ENCODE data around the gene SUGCT.

Gene SUGCT

DNA sequence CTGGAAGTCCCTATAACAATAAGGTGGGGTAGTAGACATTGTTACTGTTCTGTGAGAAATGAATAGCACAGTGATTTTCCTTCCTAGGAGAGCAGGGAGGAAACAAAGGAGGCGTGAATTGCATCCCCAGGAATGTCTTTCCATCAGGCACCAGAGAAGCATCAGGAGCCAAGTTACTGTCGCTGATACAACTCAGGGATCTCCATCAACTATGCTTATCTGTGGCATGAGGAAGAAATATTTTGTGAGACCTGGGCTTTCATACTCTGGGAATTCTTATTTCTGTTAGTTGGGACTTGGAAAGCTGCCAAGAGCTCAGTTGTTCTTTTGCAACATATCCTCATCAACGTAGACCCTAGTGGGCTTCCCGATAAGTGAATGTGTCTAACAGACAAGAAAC is 622.3 kb downstream of the SUGCT start:
- no peak for DNase-seq

DNA sequence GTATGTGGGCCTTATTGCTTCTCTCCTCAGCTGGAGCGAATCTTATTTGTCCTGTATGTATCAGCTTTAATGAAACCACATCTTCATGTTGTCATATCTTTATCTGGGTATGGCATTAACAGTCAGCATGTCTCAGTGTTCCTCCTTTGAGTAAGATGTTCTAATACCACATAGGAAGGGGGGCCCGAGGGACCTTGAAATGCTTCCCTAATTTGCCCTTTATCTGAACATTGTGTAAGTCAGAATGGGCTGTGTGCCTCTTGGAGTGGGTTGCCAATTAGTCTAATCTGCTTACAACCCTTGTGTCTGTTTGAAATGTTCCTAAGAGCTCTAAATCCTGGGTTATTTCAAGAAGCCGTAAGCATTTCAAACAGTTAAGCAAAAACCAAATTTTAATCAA is 623.8 kb downstream of the SUGCT start:
- DNase-seq, result no peak

DNA sequence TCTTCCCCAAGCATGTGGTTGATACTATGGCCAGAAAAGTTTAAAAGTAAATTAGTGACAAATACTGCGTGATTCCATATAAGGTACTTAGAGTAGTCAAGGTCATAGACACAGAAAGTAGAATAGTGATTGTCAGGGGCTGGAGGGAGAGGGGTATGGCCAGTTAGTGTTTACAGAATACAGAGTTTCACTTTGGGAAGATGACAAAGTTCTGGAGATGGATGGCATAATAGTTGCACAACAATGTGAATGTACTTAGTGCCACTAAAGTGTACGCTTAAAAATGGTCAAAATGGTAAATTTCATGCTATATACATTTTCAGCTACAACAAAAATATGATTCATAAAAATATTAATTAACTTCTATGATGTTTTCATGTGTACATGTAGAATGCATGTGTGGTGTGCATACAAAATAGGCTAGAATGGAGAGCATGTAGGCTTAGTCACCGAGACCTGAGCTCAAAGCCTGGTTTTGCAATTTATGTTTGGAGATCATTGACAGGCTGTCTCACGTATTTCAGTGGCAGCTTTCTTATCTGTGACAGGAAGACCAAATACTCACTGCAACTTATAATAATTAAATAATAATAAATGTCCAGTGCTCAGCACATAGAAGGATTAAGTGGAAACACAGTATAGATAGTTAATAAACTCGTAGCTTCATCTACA is 625.6 kb downstream of the SUGCT start:
- no peak for DNase-seq

DNA sequence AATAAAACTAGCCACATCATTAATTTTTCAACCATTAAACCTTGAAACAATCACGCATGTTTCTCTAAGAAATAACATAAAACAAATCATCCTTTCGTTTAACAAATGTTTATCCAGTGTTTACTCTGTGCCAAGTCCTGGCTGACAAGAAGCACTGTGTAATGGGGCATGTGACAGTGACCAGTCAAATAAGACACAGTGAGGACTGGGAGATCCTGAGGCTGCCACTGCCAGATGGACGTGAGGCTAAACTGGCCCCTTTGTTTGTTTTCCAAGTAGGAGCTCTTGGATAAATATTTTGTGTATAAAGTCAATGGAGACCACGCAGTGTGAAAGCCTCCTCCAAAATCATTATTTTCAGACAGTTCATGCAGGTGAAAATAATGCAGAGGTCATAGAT is 626.2 kb downstream of the SUGCT start:
- no peak for DNase-seq

DNA sequence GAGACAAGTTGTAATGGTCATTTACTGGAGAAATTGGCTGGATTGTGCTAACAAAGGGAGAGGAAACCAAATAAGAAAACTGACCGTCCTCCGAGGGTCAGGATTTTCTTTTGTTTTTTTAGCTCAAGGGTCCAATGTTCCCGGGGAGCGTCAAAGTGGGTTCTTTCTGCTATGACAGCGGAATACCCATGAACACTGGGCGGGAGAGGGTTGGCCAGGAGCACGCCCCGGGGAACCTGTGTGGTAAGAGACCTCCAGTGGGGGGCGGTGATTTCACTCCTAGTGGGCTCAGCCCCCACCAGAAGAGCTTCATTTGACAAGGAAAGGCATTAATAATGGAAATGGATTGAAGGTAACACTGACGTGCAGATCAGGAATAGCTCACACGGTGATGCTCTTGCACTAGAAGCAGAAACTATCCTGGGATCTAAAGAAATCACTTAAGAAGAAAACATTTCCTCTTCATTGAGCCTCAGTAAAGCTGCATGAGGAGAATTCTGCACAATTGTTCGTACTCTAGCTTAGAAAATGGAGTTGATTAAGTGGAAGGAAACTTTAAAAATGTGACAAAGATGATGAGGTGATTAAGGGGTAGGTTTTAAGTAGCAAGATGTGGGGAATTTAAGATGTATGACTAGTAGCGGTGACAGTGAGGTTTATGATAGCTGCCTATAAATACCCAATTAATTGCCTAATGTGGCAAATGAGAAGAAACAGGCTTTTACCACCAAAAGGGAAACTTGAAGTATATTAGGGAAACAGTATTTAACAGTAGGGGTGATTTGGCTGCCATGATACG is 627.2 kb downstream of the SUGCT start:
- DNase-seq, result no peak

DNA sequence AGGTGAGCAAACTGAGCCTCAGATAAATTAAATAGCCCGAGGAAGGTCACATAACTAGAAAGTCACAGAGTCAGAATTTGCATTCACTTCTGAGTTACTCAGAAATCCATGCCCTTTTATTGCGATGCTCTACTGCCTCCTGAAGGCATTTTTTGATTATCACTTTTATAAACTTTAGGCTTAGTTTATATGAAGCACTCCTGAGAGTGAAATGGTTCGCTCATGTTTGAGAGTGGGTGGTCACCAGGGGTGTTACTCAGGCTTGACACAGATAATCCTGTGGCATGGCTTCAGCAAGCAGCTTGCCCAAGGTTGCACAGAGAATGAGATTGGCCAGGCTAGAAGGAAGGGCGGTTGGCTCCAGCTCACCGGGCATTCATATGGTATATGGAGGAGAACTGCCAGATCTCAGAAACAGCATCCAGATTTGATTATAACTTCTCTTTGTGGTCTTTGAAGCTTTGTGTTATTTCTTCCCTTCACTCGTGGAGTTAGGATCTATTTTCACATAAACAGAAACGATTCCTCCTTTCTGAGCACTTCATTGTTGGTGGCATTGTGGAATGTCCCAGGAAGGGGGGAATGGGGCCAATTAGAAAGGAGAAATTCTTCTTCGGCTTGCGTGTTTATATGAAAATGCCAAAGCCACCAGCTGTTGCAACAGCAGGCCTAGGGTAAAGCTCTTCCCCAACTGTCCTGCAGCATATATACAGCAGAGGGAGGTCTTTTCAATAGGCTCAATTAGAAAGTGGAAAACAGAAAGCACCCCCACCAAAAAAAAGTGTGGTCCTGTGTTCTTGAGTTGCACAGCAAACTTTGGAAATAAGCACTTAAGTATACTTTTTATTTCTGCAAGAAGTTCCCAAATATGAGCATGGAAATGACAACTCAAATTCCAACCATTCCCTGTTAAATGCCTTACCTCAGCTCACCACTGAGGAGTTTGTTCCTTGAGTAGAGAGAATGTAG is 628.8 kb downstream of the SUGCT start:
- DNase-seq, result no peak

DNA sequence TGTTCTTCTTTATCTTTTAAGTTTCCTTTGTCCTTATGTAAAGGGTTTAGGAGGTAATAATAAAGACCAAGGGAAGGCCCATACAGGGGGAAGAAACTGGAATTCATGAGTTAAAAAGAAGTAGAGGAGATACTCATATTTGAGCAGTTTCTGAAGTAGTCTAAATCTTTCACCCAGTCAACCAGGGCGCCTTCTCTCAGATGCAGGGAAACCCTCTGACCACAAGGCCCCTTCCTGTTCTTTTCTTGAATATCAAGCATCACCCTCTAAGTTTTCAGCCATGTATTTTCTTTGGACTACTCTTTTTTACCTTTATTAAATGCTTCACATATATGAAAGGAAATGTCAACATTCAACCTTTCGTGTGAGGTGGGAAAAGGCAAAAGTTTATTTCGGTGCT is 630.8 kb downstream of the SUGCT start:
- no peak for DNase-seq

DNA sequence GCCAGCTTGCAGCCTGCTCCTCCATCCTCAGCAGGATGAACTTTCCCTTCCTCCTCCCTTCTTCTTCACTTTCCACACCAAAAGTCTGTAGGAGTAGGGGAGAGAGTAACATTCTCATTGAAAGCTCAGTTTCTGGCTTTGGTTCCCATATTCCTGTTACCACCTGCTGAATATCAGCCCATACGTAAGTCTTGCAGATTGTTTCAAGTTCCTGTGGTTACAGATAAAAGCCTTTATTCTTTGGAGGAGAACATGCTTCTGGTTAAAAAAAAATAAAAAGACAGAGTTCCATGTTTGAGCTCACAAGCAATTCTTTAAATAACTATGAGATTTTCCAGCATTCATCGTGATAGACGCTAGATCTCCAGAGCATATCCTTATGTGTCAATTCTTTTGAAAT is 637.3 kb downstream of the SUGCT start:
- DNase-seq, result no peak

DNA sequence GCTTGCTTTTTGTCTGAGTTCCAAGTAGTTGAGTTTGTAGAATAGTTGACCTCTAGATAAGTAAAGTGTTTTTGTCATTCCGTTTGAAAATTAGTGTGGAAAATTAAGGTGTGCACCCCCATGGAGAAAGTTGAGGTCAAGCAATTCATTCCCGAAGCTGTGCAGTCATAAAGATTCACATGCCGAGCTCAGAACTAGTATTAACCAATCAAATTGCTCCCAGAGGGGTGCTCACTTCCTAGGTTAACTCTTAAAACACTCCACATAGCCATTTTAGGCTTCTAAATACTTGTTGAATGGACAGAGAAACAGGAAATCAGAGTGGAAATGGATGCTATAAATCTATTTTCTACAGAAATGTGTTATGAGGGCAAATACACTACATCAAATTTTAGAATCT is 638.9 kb downstream of the SUGCT start:
- DNase-seq, result no peak

DNA sequence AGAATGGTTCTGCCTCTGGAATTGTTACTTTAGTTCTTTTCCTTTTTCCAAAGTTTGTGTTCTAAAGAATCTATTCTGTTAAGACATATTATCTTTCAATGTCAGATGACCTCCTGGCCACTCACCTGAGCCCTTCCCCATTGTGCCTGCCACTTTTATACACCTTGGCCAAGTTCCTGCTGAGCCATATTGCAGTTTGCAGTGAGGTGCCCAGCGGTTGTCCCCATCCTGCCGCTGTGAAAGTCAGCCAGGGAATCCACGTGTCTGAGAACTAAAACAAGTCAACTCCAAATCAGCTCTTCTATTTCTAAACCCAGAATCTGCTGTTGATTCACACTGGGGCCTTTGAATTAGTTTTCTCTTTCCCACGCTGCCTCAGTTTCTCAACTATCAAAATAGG is 641.1 kb downstream of the SUGCT start:
- DNase-seq, result no peak

DNA sequence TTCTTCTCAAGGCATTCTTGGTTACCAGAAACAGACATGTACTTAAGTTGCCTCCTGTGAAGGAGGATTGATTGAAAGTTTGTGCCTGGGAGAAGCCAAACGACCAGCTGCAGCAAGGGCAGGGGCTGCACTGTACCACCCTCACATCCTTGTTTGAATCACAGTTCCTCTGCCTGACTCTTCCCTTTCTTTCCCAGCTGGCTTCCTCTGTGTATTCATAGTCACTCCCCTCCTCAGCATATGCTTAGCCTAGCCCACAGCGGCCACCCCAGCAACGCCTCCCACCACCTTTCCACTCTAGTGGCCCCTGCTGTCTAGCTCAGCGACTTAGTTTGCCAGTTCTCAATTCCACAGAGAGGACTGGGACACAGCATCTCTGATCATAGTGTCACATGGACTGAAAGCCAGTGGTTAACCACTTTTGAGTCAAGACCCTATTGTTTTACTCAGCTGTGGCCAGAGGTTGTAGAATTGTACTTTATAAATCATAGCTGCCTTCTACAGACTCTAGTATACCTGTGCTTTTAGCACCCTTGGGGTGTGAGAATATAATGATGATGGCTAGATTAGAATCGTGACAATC is 643.0 kb downstream of the SUGCT start:
- DNase-seq, result no peak

DNA sequence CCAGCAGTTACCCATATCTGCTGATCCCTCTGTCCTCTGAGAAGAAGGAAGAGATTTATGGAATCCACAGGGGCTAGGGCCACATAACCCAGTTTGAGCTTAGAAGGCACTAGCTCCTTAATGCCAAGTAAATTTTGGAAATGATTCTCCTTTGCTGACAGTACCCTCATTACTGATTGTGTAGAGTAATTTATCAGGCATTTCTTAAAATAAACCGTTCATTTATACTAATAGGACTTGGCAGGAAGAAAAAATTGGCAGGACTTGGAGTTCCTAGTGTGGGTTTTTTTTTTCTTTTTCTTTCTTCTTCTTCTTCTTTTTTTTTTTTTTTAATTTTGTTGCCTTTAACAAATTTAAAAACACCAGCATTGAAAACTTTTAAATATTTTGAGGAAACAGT is 645.7 kb downstream of the SUGCT start:
- no peak for DNase-seq

DNA sequence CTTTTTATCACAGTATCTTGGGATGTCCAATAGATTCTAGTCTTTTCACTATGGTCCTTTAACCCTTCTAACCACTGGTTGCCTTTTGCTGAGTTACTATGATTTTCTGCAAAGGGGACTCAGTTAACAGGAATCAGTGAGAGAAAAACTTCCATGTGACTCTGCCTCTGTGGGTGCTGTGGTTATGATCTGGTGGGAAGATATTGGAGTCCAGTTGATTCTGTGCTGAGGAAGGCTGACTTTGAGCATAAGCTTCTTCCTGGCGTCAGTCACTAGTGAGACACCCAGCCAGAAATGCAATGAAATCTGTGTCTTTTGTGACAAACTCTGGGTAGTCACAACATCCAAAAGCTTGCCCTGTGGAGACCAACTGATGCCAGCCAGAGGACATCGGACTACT is 648.0 kb downstream of the SUGCT start:
- no peak for DNase-seq

DNA sequence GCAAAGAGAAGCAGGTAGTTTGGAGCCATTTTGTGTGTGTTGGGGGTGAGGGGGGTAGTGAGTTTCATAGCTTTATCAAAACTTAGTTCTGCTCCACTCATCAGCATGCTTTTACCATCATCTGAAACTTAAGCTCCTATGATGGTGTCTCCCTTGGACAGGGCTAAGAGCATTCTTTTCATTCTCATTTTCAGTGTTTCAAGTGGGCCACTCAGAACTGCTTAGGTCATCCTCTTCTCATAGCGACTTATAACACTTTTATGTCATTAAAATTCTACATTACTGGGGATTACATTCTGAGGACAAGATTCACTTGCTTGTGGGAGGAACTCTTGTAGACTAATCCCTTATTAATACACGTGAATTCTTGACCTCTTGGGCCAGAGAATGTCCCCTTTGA is 649.4 kb downstream of the SUGCT start:
- no peak for DNase-seq

DNA sequence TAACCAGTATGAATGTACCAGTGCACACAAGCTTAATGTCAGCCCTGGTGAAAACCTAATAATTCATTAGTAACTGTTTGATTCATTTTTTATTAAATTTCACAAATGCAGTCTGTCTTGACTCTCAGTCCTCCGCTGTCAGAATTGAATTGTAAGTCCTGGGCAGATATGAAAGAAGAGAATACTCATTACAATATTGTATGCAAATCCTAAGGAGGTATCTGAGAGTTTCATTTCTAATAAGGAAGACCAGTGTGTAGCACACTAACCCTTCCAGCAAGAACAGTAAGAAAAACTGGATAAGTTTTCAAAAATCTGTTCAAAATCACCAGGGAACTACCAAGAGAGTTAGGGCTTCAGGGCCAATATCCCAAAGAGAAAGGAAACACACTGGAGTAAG is 652.1 kb downstream of the SUGCT start:
- DNase-seq, result no peak

DNA sequence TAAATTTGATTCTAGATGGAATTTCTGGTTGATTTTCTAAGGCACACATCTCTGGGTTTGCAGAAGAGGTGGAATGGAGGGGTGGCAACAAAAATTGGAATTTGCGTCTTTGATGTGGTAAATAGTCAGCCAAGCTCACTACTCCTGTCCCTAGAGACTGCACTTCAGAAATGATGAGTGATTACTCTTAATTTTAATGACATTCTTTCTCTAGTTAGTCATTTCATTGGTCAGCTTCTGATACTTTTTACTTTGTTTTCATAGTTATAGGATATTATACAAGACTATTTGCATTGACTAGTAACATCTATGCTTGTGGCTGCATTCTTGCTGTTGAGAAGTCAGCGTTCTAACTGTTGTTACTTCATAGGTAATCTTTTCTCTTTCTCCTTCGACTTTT is 658.3 kb downstream of the SUGCT start:
- no peak for DNase-seq

DNA sequence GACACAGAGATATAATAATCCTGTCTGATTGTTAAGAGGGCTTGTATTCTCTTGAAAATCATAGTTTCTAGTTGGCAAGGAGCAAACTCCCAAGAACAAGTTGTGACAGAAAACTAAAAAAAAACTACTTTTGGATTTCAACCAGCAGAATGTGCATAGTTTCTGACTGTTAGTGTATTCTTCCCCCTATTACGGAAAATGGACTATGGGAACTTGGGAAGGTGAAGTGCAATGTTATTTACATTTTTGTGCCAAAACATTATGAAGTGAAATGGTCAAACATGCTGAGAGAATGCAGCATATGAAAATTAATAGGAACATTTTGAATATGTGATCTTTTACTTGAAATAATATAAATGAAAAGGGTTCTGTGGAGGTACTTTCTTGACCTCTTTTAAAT is 660.8 kb downstream of the SUGCT start:
- no peak for DNase-seq

DNA sequence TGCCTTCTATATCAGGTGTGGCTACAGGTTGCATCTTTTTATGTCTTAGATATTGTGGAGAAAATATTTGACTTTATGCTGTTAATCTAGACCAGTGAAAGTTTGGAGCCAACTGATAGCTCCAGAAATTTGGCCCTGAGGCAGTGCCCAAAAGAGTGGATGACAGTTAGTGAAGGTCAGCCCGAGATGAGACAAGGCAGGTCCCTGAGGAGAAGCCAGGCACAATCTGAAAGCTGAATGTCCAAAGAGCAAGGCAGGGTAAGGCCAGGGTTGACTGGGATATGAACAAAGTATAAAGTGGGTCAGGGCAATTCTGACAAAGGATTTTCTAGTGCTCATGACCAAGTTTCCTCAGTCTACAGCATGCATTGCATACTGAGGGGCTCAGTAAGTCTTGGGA is 661.9 kb downstream of the SUGCT start:
- DNase-seq, result no peak

DNA sequence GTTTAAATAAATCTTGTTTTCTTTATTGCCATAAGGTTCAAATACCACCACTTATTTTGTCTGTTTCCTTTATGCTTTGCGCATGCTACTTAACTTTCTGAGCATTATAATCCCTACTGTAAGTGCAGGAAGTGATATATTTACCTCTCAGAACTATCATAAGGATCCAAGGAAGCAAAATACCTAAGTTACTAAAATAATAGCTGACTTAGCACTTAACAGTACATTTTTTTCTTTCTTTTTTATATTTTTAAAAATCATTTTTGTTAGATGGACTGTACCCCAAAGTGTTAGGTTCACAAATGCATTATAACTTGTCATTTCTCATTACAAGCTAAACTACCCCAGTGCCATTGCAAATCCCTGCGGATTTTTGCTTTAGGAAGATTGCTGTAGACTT is 663.8 kb downstream of the SUGCT start:
- no peak for DNase-seq

DNA sequence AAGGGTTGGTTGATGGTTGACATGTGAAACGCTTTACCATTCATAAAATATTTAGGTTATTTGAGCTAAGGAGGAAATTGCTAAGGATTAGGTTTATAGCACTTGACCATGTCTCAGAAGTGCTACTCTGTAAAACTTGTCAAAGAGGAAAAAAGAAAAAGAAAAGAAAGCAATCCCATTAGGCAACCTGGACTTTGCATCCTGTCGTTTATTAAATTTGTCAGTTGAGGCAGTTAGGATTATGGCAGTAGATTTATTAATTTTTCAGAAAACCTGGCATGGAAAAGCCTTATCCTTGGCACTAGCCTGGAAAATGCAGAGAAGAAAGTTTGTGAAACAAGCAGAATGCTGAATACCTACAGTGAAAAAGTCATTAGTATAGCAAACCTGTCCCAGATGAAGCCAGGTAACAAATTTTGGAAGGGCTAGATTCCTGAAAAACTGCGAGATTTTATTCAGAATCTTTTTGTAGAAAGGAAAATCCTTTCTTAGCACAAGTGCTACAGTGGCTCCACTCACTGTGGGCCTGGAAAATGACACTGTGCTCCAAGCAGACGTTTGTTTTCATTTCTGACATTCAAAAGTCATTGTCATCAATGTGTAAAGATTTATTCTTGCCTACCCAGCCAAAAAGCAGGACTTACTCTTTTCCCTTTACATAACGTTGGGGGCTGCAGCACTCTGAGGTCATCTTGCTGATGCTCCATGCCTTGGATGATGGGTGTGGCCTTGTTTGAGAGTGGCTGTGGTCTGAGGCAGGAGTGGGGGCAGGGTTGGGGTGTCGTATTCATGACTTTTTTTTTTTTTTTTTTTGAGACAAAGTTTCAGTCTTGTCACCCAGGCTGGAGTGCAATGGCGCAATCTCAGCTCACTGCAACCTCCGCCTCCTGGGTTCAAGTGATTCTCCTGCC is 664.9 kb downstream of the SUGCT start:
- DNase-seq, result no peak

DNA sequence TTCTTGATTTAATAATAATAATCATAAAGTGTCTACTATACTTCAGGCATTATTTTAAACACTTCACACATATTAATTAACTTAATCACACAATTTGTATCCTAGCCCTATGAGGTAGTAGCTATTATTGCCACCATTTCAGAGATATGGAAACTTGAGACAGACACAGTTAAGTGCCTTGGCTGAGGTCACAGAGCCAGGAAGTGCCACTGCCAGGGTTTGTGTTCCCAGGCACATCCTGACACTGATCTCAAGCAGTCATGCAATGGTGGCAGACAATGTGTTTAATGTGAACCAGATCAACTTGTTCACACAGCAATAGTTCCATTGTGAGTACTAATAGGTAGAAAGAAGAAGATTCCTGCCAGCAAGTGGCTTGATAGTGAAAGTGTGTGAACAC is 666.0 kb downstream of the SUGCT start:
- DNase-seq, result no peak

DNA sequence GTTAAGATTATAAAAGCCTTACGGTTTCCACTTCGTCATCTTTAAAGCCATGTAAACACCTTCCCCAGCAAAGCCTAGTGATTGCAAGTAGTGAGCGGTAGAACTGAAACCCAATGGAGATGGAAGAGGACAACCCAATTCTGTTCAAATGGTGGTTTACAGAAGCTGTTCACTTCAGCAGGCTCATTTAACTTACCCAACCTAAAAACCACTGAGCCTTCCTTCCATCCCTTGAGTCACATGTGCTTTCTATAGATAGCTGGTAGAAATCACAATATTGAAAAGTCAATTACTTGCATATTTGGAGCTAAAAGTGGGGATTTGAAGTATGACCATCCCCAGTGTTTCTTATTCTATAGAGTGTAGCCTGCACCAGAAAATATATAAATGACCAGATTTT is 667.7 kb downstream of the SUGCT start:
- no peak for DNase-seq

All from activated CD8-positive, alpha-beta memory T cell treated with anti-CD3 and anti-CD28 coated beads, Interleukin-2, amount 50 U/mL, for 48 hours (primary cell).